Activated T-helper 9 cell treated with anti-CD3 and anti-CD28 coated beads, Interleukin-2, amount 50 U/mL, for 16 hours (primary cell): ENCODE results near the gene PTPN4.
"Not testable (repeated sequence)": the region's sequence is repeated elsewhere in the genome, so short reads cannot be mapped to it uniquely, and the experiment has no call there.

Source experiments
- DNase-seq: peaks from one replicate; pipeline ENCODE4 v3.0.0-alpha.2; 2020; ENCODE audit warnings: low read depth

The PTPN4 gene

DNA sequence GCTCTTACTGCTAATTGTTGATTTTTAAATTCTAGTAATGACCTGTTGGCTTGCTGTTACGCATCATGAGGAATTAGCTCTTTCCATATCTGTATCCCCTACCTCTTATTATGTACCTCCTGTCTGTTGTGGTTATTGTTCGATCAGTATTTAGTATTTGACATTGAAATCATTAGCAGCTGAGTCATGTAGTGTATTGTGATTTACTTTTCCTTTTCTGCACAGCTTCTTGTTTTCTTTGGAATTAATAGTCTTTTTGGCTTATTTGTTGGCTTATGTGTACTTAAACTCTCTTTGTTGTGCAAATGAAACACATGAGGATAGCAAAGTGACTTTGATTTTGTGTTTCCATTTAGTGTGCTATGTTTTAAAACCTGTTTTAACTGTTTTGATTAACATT, 257.5 kb downstream of the PTPN4 start:
- no peak for DNase-seq

DNA sequence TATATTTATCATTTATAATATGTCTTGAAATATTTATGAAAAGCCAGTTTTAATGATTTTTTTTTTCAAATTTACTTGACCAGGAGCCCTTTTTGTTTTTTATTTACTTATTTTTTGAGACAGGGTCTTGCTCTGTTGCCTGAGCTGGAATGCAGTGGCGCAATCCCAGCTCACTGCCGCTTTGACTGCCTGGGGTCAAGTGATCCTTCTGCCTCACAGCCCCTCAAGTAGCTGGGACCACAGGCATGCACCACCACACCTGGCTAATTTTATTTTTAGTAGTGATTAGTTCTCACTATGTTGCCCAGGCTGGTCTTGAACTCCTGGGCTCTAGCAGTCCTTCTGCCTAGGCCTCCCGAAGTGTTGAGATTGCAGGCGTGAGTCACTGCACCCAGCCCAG, 258.8 kb downstream of the PTPN4 start:
- no peak for DNase-seq

DNA sequence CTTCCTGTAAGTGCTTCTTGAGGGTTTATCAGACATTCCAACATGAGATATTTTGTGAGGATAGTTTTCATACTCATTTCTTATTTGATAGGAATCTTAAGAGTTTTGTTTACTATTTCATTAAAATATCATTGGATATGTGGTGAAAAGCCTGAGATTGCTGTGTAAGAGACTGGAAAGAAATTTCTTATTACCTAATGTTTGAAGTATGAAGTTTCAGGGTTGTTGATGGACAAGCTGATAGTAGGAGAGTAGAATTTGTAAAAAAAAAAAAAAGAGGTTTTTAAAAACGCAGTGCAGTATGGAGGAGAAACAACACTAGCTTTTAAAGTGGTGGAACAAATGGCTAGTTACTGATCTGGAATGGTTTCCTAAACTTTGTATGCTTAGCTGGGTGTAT, 260.8 kb downstream of the PTPN4 start:
- no peak for DNase-seq

- not testable (repeated sequence) for DNase-seq
Measured at GRCh38 chr2:120022505-120022904, 262.8 kb downstream of the PTPN4 start.

GRCh38 chr2:120026890-120027289, 267.2 kb downstream of the PTPN4 start:
- no peak for DNase-seq

- no peak for DNase-seq
Measured at GRCh38 chr2:120028795-120029194, 269.1 kb downstream of the PTPN4 start.

GRCh38 chr2:120029672-120030640, 270.2 kb downstream of the PTPN4 start:
- no peak for DNase-seq

GRCh38 chr2:120032297-120032696, 272.6 kb downstream of the PTPN4 start:
- no peak for DNase-seq
